ENCODE results near the gene INTS6.

DNA sequence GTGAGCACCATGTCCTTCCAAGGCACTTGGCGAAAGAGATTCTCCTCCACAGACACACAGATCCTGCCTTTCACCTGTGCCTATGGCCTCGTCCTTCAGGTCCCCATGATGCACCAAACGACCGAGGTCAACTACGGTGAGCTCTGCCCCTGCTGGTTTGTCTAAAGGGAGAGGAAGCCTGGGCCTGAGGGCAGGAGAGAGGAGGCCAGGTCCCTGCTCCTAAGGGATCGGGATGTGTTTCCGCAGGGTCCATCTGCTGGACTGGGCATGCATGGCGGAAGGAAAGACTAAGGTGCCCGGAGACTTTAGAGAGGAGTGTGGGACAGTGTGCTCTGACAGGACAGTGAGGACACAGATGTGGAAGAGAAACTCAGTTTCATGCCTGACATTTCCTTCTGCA, 105.7 kb downstream of the INTS6 start:
- TF ChIP-seq, protein P1, sequence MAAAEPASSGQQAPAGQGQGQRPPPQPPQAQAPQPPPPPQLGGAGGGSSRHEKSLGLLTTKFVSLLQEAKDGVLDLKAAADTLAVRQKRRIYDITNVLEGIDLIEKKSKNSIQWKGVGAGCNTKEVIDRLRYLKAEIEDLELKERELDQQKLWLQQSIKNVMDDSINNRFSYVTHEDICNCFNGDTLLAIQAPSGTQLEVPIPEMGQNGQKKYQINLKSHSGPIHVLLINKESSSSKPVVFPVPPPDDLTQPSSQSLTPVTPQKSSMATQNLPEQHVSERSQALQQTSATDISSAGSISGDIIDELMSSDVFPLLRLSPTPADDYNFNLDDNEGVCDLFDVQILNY (CRISPR knock-in tag; IDR thresholded peaks at IDR 0.05): no peak
- TF ChIP-seq, protein P2, sequence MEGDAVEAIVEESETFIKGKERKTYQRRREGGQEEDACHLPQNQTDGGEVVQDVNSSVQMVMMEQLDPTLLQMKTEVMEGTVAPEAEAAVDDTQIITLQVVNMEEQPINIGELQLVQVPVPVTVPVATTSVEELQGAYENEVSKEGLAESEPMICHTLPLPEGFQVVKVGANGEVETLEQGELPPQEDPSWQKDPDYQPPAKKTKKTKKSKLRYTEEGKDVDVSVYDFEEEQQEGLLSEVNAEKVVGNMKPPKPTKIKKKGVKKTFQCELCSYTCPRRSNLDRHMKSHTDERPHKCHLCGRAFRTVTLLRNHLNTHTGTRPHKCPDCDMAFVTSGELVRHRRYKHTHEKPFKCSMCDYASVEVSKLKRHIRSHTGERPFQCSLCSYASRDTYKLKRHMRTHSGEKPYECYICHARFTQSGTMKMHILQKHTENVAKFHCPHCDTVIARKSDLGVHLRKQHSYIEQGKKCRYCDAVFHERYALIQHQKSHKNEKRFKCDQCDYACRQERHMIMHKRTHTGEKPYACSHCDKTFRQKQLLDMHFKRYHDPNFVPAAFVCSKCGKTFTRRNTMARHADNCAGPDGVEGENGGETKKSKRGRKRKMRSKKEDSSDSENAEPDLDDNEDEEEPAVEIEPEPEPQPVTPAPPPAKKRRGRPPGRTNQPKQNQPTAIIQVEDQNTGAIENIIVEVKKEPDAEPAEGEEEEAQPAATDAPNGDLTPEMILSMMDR (IDR thresholded peaks at IDR 0.05): no peak
- TF ChIP-seq, protein P3, sequence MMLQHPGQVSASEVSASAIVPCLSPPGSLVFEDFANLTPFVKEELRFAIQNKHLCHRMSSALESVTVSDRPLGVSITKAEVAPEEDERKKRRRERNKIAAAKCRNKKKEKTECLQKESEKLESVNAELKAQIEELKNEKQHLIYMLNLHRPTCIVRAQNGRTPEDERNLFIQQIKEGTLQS (CRISPR knock-in tag; conservative IDR thresholded peaks at IDR 0.05): no peak
- TF ChIP-seq ZBTB21 (CRISPR knock-in tag; IDR thresholded peaks at IDR 0.05; ENCODE audit: borderline replicate concordance): no peak
